HEK293T (cell line): ENCODE measurements around the gene TMEM94.
"Not testable (repeated sequence)": the region's sequence is repeated elsewhere in the genome, so short reads cannot be mapped to it uniquely, and the experiment has no call there.

Experiments
- CTCF ChIA-PET: fragments of 350-600 bp; formaldehyde crosslinking; extraction: SDS; loops from one replicate; lab custom pipeline; 2021; ENCODE audit warnings: antibody characterized with exemption, inconsistent platforms; lab: Yijun Ruan, JAX
- POLR2A ChIA-PET: fragments of 350-600 bp; formaldehyde crosslinking; extraction: SDS; loops from one replicate; lab custom pipeline; 2020; ENCODE audit warnings: antibody characterized with exemption, inconsistent platforms; lab: Yijun Ruan, JAX
- DNase-seq: peaks from one replicate; pipeline ENCODE4 v3.0.0; 2012; ENCODE audit warnings: mixed read lengths; ENCODE audit errors: extremely low spot score
- ARNT ChIP-seq: fragments of 450-650 bp; IDR thresholded peaks from 2 replicates; pipeline ENCODE4 v1.6.1; 2017; ENCODE audit warnings: mild to moderate bottlenecking
- BHLHE40 ChIP-seq: fragments of 450-650 bp; IDR thresholded peaks from 2 replicates; pipeline ENCODE4 v1.6.1; 2016; ENCODE audit warnings: mild to moderate bottlenecking, moderate library complexity, borderline replicate concordance
- CTBP1 ChIP-seq: fragments of 450-650 bp; IDR thresholded peaks from 2 replicates; pipeline ENCODE4 v1.6.1; 2016; ENCODE audit warnings: borderline replicate concordance
- ELF4 ChIP-seq: fragments of 450-650 bp; IDR thresholded peaks from 2 replicates; pipeline ENCODE4 v1.6.1; 2017; ENCODE audit warnings: antibody characterized with exemption
- FOXA1 ChIP-seq: fragments of 450-650 bp; IDR thresholded peaks from 2 replicates; pipeline ENCODE4 v1.6.1; 2016; ENCODE audit warnings: mild to moderate bottlenecking
- FOXK2 ChIP-seq: fragments of 450-650 bp; IDR thresholded peaks from 2 replicates; pipeline ENCODE4 v1.6.1; 2016; ENCODE audit warnings: mild to moderate bottlenecking
- FOXM1 ChIP-seq: fragments of 450-650 bp; IDR thresholded peaks from 2 replicates; pipeline ENCODE4 v1.6.1; 2017; ENCODE audit warnings: mild to moderate bottlenecking, borderline replicate concordance
- HDGF ChIP-seq: fragments of 450-650 bp; IDR thresholded peaks from 2 replicates; pipeline ENCODE4 v1.6.1; 2017; ENCODE audit warnings: antibody characterized with exemption, borderline replicate concordance
- L3MBTL2 ChIP-seq: fragments of 450-650 bp; conservative IDR thresholded peaks from 2 replicates; pipeline ENCODE4 v1.6.1; 2016; ENCODE audit warnings: mild to moderate bottlenecking
- LEF1 ChIP-seq: fragments of 450-650 bp; IDR thresholded peaks from 2 replicates; pipeline ENCODE4 v1.6.1; 2017; ENCODE audit warnings: mild to moderate bottlenecking, borderline replicate concordance
- NFRKB ChIP-seq: fragments of 450-650 bp; IDR thresholded peaks from 2 replicates; pipeline ENCODE4 v1.6.1; 2016; ENCODE audit warnings: mild to moderate bottlenecking, moderate library complexity
- PKNOX1 ChIP-seq: fragments of 450-650 bp; IDR thresholded peaks from 2 replicates; pipeline ENCODE4 v1.6.1; 2016
- SP1 ChIP-seq: fragments of 450-650 bp; IDR thresholded peaks from 2 replicates; pipeline ENCODE4 v1.6.1; 2017
- SUZ12 ChIP-seq: fragments of 450-650 bp; IDR thresholded peaks from 2 replicates; pipeline ENCODE4 v1.6.1; 2016; ENCODE audit warnings: mild to moderate bottlenecking
- TARDBP ChIP-seq: fragments of 450-650 bp; IDR thresholded peaks from 2 replicates; pipeline ENCODE4 v1.6.1; 2016
- ZNF384 ChIP-seq: fragments of 450-650 bp; IDR thresholded peaks from 2 replicates; pipeline ENCODE4 v1.6.1; 2016

TMEM94 gene

GRCh38 chr17:75442168-75443103 lies 14.0 kb upstream of the TMEM94 start:
- ChIA-PET POLR2A (interaction anchor here (0.6 to 1.5 kb wide), 4 partner anchors 14 to 172 kb away, joined by 3 to 10 read pairs (median 3); partner anchors contain the start of genes MIF4GD, SLC25A19 and TMEM94), CTCF (interaction anchor here (0.6 kb wide), 1 partner anchor 120 kb away, joined by 3 read pairs; no protein-coding TSS in a partner anchor)
- DNase-seq, result no peak
- TF ChIP-seq TARDBP, result no peak
- TF ChIP-seq PKNOX1, result no peak
- TF ChIP-seq FOXM1, result no peak
- no peak for TF ChIP-seq ARNT
- TF ChIP-seq ZNF384, result no peak
- TF ChIP-seq ELF4, result no peak
- TF ChIP-seq CTBP1, result no peak
- no peak for TF ChIP-seq HDGF
- TF ChIP-seq NFRKB, result no peak
- TF ChIP-seq LEF1, result no peak
- TF ChIP-seq BHLHE40, result no peak
- no peak for TF ChIP-seq SUZ12
- TF ChIP-seq FOXA1, result no peak

- no peak for DNase-seq
- ChIA-PET POLR2A (no interaction called here), CTCF (no interaction called here)
- TF ChIP-seq BHLHE40 (no peak), NFRKB (no peak), TARDBP (no peak), L3MBTL2 (no peak), ELF4 (no peak), FOXK2 (no peak), HDGF (no peak), PKNOX1 (no peak), ZNF384 (no peak), LEF1 (no peak), SP1 (no peak), CTBP1 (no peak), FOXA1 (no peak), ARNT (no peak), FOXM1 (no peak), SUZ12 (no peak)
These were observed 11.1 kb upstream of the TMEM94 start for GRCh38 chr17:75445296-75445695.

- DNase-seq, POLR2A ChIA-PET: not testable (repeated sequence)
- CTCF ChIA-PET, result interaction anchor here (0.7 kb wide), 1 partner anchor 19 kb away, joined by 5 read pairs; no protein-coding TSS in a partner anchor
These were observed 10.5 kb upstream of the TMEM94 start for GRCh38 chr17:75445896-75446295.

GRCh38 chr17:75447951-75448856 lies 8.2 kb upstream of the TMEM94 start:
- CTCF ChIA-PET, result interaction anchor here (0.6 to 1.2 kb wide), 2 partner anchors 153 to 335 kb away, joined by 3 read pairs; no protein-coding TSS in a partner anchor
- no peak for DNase-seq
- TF ChIP-seq NFRKB, result no peak
- no peak for TF ChIP-seq FOXM1
- no peak for TF ChIP-seq FOXA1
- no peak for TF ChIP-seq ARNT
- no peak for TF ChIP-seq BHLHE40
- no peak for TF ChIP-seq SP1
- TF ChIP-seq HDGF, result no peak
- TF ChIP-seq CTBP1, result no peak
- TF ChIP-seq ZNF384, result no peak
- no peak for TF ChIP-seq ELF4
- TF ChIP-seq FOXK2, result no peak
- TF ChIP-seq SUZ12, result no peak
- no peak for TF ChIP-seq LEF1
- TF ChIP-seq PKNOX1, result no peak
- TF ChIP-seq L3MBTL2, result no peak
- no peak for TF ChIP-seq TARDBP
- POLR2A ChIA-PET, result interaction anchor here (2.8 kb wide), 1 partner anchor 9 kb away, joined by 25 read pairs; the partner anchor contains the start of gene TMEM94

More at GRCh38 chr17:75445896-75446295, 10.5 kb upstream of the TMEM94 start:
- TF ChIP-seq ZNF384, result peak; percentile 27; the same call in 1 of the 2 replicates

GRCh38 chr17:75450270-75450669 lies 6.2 kb upstream of the TMEM94 start:
- ChIA-PET POLR2A (no interaction called here), CTCF (no interaction called here)
- no peak for DNase-seq
- TF ChIP-seq ARNT (no peak), ZNF384 (no peak), LEF1 (no peak), BHLHE40 (no peak), L3MBTL2 (no peak), HDGF (no peak)
